Activated effector memory CD4-positive, alpha-beta T cell treated with anti-CD3 and anti-CD28 coated beads, Interleukin-2, amount 50 U/mL, for 16 hours (primary cell): ENCODE results near the gene CYP3A5.
"Not testable (repeated sequence)": the region's sequence is repeated elsewhere in the genome, so short reads cannot be mapped to it uniquely, and the experiment has no call there.

ENCODE experiments used
- DNase-seq: peaks from one replicate; pipeline ENCODE4 v3.0.0-alpha.2; 2020

Gene CYP3A5

GRCh38 chr7:99679400-99680191 is at the start of gene CYP3A5:
Gene CYP3A5 (minus strand): TSS chr7:99679996. CDS start chr7:99679896, 100 bp downstream.
- DNase-seq = no peak

DNA sequence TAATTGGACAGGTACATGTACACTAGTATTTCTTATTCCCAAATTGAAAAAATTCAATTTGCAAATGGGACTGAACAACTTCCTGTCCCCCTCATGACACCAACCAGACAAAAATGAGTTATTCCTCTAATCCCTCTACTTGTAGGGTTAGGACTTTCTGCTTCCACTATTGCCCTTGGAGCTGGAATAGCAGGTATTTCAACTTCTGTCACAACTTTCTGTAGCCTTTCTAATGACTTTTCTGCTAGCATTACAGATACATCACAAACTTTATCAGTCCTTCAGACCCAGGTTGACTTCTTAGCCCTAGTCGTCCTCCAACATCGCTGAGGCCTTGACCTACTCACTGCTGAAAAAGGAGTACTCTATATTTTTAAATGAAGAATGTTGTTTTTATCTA is 48.8 kb upstream of the CYP3A5 start:
- no peak for DNase-seq

DNA sequence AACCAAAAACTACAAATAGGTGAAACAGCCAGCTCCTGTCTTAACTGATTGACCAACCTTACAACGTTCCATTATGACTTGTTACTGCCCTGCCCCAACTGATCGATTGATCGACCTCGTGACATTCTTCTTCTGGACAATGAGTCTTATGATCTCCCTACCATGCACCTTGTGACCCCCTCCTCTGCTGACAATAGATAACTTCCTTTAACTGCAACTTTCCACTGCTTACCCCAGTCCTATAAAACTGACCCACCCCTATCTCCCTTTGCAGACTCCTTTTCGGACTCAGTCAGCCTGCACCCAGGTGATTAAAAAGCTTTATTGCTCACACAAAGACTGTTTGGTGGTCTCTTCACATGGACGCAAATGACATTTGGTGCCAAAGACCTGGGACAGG is 43.4 kb upstream of the CYP3A5 start:
- not testable (repeated sequence) for DNase-seq

GRCh38 chr7:99720800-99721595 is 41.2 kb upstream of the CYP3A5 start:
- DNase-seq = no peak

DNA sequence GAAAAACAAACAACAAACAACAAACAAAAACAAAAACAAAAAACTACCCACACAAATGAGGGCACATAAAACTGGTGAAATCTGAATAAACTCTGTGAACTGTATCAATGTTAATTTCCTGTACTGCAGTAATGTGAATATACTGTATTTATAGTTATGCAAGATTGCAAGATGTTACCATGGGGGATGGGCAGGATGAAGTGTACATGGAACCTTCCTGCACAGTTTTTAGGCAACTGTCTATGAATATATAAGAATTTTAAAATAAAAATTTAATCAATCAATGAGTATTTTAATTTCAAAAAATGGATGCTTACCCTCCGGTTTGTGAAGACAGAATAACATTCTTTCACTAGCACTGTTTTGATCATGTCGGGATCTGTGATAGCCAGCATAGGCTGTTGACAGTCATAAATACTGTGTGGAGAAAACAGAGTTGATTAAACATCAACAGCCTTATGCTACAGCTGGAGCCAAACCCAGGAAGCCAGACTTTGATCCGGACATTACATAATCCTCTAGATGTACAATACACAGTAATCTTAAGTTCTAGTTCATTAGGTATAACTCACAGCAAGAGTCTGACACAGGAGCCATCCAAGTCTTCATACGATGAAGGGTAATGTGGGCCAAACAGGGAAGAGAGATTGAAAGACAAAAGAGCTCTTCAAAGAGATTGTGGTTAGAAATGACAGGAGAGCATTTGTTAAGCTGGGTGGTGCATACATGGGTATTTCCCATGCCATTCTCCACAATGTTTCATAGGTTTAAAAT is 40.4 kb upstream of the CYP3A5 start:
- DNase-seq = no peak

GRCh38 chr7:99713995-99714570 is 34.3 kb upstream of the CYP3A5 start:
- no peak for DNase-seq

DNA sequence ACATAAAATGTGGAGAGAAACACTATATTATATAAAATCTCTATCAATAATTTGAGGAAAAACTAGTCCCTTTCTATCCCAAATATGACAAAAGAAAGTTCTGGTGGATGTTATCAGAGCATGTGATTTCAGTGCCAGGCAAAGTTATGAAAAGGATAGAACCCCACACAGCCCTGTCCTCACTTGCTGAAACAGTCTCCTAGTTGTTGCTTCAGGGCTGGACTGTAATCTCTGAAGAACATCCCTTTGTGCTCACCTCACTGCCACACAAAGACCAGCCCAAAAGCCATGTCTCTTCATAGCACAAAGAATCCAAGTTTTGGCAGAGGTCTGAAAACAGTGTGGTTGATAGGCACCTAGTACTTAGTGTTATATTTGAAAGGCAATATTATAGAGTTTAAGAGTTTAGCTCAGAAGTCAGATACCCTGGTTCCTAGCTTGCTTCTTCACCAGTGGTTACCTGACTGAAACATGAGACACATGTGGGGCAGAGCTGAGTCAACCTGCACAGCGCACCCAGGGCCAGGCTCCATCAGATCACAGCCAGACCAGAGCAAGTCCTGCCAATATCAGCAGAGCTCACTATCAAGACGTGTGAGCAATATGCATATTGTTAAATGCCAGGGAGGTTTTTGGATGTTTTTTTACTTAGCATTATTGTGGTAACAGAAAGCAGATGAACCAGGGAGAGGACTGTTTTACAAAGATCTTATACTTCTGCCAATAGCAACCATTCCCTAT is 30.2 kb upstream of the CYP3A5 start:
- no peak for DNase-seq

GRCh38 chr7:99709260-99709659 is 29.5 kb upstream of the CYP3A5 start:
- no peak for DNase-seq

DNA sequence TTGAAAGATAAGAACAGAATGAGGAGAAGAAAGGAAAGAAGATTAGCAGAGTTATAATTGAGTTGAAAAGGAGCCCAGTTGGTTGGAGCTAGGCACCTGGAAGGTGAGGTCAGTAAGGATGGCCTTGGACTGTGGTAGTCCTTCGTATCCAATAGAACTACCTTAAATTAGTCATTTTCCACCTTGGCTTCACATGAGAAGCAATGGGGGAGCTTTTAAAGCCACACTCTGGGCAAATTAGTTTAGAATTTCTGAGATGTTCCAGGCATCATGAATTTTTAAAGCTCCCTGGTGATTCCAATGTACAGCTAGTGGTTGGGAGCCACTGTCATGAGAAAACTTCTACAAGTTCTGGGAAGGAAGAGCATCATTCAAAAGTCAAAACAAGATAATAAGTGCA is 27.3 kb upstream of the CYP3A5 start:
- no peak for DNase-seq

DNA sequence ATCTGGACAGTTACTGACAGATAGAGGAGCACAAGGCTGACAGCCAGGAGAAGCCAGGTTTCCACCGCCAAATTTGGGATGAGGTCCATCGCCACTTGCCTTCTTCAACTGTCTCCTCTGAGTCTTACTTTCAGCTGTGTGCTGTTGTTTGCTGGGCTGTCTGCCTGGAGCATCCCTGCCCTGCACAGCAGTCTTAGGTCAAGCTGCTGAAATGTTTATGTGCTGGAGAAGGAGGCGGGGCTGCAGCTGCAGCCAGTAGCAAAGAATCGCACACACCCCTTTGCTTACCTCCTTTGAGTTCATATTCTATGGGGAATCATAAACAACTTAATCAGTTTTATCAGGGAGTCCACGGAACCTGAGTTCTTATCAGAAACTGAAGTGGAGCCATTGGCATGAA is 20.1 kb upstream of the CYP3A5 start:
- DNase-seq = no peak

- DNase-seq = not testable (repeated sequence)
These were observed 19.3 kb upstream of the CYP3A5 start for GRCh38 chr7:99698867-99699730.

- no peak for DNase-seq
These were observed 15.1 kb upstream of the CYP3A5 start for GRCh38 chr7:99694912-99695304.

GRCh38 chr7:99694201-99694911 is 14.6 kb upstream of the CYP3A5 start:
- no peak for DNase-seq

- no peak for DNase-seq
These were observed 13.8 kb upstream of the CYP3A5 start for GRCh38 chr7:99693427-99694200.

- no peak for DNase-seq
These were observed 13.3 kb upstream of the CYP3A5 start for GRCh38 chr7:99693100-99693426.

DNA sequence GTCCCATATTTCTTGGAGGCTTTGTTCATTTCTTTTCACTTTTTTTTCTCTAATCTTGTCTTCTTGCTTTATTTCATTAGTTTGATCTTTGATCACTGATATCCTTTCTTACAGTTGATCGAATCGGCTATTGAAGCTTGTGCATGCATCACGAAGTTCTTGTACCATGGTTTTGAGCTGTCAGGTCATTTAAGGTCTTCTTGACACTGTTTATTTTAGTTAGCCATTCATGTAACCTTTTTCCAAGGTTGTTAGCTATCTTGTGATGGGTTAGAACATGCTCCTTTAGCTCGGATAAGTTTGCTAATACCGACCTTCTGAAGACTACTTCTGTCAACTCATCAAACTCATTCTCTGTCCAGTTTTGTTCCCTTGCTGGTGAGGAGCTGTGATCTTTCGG is 12.8 kb upstream of the CYP3A5 start:
- not testable (repeated sequence) for DNase-seq

DNA sequence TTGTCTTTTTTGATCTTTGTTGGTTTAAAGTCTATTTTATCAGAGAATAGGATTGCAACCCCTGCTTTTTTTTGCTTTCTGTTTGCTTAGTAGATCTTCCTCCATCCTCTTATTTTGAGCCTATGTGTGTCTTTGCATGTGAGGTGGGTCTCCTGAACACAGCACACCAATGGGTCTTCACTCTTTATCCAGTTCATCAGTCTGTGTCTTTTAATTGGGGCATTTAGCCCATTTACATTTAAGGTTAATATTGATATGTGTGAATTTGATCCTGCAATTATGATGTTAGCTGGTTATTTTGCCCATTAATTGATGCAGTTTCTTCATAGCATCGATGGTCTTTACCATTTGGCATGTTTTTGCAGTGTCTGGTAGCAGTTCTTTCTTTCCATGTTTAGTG is 11.9 kb upstream of the CYP3A5 start:
- DNase-seq = not testable (repeated sequence)

DNA sequence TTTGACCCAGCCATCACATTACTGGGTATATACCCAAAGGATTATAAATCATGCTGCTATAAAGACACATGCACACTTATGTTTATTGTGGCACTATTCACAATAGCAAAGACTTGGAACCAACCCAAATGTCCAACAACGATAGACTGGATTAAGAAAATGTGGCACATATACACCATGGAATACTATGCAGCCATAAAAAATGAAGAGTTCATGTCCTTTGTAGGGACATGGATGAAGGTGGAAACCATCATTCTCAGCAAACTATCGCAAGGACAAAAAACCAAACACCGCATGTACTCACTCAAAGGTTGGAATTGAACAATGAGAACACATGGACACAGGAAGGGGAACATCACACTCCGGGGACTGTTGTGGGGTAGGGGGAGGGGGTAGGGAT is 11.1 kb upstream of the CYP3A5 start:
- DNase-seq = not testable (repeated sequence)

GRCh38 chr7:99685871-99686608 is 6.2 kb upstream of the CYP3A5 start:
- not testable (repeated sequence) for DNase-seq
